Mucosa of gallbladder (tissue), 1 donor: ENCODE measurements around the gene FOLR3. TPM values are rescaled to one million over a fixed set of nuclear protein-coding genes. Genes with fewer than 3 reads are reported as not detected.
"Not testable (repeated sequence)": the region's sequence is repeated elsewhere in the genome, so short reads cannot be mapped to it uniquely, and the experiment has no call there.

Experiments used
- DNase-seq: peaks from one replicate; pipeline ENCODE4 v3.0.0-alpha.2; 2020; ENCODE audit warnings: low spot score
- total RNA-seq: library from RNA; stranded (reverse); gene quantifications from one replicate; pipeline ENCODE4 v1.2.1, GENCODE V29; 2021
- donor health status: DM: no; HTN: no; CAD: no.

The FOLR3 gene
- total RNA-seq, 1 donor from 2014 or later: 0.26 TPM

DNA sequence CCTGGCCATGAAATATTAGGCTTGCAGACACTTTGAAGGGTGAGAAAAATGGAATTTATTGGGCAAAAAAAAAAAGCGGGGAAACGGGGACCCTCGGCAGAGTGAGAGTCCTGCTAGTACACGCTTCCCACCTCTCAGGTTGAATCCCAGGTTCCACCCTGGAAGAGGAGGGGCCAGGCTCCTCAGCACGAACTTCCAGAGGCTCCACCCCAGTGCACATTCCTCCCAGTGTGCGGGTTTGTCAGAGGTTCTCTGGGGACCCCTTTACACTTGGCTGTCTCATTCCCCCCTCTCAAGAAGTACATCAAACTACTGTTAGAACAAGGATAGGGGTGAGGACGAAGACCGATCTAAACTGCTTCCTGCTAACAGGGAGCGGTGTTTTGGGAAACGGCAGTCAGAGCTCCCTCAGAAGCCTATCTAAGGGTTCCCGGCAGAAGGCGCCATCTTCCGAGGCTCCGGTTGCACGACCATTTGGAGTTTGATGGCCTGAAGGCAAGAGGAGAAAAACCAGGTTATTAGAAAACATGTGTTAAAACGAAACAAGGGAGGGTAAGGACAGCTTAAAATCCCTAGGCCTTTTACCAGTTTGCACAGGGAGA, 27.5 kb downstream of the FOLR3 start:
- DNase-seq: no peak

DNA sequence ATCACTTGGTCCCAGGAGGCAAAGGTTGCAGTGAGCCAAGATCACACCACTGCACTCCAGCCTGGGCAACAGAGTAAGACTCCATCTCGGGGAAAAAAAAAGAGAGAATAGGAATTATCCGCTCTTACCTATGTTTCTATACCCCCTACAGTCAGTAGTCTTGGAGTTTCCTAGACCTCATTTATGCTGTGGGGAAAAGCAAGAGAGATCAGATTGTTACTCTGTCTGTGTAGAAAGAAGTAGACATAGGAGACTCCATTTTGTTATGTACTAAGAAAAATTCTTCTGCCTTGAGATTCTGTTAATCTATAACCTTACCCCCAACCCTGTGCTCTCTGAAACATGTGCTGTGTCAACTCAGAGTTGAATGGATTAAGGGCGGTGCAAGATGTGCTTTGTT, 28.7 kb downstream of the FOLR3 start:
- not testable (repeated sequence) for DNase-seq

DNA sequence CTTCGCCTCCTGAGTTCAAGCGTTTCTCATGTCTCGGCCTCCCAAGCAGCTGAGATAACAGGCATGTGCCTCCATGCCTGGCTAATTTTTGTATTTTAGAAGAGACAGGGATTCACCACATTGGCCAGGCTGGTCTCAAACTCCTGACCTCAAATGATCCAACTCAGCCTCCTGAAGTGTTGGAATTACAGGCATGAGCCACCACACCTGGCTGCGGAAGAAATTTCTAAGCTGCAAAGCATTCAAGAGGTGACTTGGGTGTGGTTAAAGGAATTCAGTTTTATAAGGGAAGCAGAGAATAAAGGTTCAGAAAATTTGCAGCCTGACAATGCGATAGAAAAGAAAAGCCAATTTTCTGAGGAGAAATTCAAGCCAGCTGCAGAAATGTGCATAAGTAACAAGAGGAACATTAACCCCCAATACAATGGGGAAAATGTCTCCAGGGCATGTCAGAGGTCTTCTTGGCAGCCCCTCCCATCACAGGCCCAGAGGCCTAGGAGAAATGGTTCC, 33.6 kb downstream of the FOLR3 start:
- DNase-seq: not testable (repeated sequence)

DNA sequence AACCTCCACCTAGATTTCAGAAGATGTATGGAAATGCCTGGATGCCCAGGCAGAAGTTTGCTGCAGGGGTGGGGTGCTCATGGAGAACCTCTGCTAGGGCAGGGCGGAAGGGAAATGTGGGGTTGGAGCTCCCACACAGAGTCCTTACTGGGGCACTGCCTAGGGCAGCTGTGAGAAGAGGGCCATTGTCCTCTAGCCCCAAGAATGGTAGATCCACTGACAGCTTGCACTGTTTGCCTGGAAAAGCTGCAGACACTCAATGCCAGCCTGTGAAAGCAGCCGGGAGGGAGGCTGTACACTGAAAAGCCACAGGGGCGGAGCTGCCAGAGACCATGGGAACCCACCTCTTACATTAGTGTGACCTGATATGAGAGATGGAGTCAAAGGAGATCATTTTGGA, 34.2 kb downstream of the FOLR3 start:
- not testable (repeated sequence) for DNase-seq

DNA sequence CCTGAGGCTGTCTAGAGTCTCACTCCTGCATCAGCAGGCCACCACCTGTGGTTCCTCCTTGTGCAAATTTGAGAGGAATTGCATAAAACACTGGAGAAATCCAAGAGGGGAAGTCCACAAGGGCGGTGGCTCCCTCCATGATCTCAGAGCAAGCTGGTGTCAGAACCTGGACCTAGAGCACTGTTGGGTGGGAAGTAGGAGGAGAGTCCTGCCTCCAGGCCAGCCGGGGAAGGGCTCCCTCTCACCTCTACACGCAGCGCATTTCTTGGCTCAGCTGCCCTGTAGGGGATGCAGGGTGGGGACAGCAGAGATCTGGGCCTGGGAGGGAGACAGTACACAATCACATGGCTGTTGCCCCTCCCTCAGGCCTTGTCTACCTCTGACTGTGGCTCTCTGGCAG, 36.5 kb downstream of the FOLR3 start:
- not testable (repeated sequence) for DNase-seq

DNA sequence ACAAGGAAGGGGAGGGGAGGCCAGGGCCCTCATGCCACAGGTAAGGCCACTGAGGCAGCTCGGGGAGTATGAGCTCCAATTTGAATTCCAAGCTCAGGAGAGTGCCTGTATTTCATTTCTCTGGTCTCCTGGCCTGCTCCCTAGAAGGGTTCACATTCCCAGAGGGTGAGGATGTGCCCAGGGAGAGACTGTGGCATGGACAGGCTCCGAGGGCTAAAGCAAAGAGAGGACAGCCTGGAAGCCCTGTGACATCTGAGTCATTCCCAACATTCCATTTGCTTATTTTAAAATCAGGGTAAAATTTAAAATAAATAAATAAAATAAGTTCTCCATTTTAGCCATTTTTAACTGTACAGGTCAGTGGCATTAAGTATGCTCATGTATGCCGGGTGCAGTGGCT, 37.8 kb downstream of the FOLR3 start:
- no peak for DNase-seq

DNA sequence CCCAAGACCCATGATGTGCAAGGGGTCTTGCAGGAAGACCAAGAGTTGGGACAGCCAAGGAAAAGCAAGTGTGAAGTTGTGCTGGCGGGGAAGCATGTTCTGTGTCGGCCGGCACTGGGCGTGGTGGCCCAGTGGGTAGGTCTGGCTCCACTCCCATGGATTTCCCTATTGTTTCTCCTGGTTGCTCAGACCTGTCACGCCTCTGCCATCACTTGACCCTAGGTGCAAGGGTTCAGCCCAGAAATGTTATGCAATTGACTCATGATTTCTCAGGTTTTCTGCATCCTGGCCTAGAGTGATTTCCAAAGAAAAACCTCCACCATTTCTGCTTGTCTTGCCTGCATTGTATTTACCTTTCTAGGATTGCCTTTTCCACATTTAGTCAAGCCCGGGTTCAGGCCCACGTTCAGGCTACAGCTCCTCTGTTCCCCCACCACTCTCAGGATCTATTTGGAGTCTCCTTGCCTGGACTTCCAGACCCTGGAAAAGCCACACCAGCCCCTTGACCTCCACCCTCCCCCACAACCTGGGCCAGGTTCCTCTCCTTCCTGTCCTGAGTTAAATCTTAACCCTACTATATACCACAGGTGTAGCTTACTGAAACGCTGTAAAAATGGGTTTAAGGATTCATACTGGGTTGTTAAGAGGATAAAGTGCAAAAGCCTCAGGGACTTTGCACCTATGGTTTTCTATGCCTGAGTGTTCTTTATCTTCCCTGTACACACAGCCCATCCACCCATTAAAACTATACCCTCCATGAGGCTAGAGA, 39.0 kb downstream of the FOLR3 start:
- DNase-seq: peak; percentile 23

DNA sequence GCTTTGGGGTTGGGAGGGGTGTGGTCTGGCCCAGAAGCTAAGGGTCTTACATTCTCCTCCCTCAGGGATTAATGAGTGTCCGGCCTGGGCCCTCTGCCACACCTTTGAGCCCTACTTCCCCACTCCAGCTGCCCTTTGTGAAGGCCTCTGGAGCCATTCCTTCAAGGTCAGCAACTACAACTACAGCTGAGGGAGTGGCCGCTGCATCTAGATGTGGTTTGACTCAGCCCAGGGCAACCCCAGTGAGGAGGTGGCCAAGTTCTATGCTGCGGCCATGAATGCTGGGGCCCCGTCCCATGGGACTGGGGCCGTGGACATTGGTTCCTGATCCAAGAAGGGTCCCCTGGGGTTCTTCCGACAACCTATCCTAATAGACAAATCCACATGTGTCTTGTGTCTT, 42.1 kb downstream of the FOLR3 start:
- no peak for DNase-seq

DNA sequence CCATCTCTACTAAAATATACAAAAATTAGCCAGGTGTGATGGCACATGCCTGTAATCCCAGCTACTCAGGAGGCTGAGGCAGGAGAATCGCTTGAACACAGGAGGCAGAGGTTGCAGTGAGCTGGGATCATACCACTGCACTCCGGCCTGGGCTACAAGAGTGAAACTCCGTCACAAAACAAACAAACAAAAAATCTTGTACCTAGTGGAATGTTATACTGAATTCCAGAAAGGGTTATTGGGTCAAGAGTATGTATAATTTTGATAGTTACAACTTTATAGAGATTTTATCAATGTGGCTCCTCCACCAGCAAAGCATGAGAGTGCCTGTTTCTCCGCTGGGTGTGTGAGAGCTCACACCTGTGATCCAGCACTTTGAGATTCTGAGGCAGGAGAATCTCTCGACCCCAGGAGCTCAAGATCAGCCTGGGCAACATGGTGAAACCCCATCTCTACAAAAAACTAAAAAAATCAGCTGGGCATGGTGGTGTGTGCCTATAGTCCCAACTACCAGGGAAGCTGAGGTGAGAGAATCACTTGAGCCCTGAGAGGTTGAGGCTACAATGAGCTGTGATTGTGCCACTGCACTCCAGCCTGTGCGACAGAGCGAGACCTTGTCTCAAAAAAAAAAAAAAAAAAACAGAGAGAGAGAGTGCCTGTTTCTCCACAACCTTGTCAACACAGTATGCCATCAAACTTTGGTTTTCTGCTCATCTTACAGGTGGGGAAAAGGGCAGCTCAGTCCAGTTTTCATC, 43.7 kb downstream of the FOLR3 start:
- no peak for DNase-seq

DNA sequence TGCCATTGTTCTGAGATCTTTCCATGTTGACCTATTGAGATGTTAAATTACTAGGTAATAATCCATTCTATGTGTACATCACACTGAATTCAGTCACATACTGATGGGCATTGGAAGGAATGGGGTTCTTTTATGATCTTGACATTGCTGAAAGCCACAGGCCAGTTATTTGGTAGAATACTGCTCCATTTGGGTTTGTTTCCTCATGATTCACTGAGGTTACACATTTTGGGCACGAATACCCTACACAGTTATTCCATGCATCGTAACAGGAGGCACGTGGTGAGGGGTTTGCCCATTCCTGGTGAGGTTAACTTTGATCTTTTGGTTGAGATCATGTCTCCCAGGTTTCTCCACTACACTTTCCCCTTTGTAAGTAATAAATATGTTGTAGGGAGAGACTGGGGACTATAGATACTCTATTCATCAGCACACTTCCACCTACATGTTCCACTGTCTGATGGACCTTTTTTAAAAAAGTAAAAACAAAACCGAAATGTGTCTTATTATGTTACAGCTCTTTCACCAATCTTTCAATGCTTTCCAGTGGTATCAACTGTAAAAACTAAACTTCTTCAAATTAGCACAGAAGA, 44.4 kb downstream of the FOLR3 start:
- no peak for DNase-seq

DNA sequence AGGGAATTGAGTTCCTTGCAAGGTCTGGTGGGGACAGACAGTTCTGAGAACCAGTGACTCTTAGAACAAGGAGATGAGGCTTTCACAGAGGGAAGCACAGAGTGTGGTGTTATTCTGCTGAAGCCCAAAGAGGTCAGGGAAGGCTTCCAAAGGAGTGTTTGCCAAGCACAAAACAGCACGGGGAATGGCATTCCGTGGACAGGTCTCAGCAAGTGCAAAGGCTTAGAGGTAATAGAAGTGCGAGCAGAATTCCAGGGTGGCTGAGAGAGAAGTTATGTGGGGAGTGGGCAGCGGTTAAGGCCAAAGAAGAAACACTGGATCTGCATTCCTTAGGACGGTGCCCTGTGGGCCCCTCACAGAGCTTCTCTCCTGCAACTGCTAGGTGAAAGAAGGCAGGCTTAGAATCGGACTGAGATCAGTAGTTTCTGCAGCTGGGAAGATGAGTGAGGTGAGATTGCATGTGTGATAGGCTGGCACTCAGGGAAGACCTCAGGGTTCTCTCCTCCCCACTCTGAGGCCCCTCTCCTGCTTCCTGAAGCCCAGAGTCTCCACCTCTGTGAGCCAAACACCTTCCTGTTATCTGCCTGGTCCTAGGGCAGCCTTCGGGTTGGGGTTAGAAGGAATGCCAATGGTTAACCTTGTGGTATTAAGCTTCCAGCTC, 45.5 kb downstream of the FOLR3 start:
- DNase-seq: not testable (repeated sequence)

DNA sequence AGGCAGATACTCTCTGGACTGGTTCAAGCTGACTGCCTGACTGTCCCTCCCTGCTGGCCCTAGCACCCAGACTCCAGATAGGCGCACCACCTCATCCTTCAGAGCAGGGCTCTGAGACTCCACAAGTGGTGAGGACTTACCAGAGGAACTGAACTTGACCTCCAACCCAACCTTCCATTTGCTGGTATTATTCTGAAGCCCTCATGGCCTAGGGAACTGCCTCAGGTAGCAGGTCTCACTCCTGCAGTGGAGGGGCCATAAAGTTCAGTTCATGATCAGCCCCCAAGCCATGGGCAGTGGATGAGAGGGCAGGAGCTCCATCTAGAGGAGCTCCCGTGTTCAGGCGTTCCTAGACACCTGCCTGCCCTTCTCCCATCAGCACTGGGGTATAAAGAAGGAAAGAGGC, 46.0 kb downstream of the FOLR3 start:
- DNase-seq: not testable (repeated sequence)

DNA sequence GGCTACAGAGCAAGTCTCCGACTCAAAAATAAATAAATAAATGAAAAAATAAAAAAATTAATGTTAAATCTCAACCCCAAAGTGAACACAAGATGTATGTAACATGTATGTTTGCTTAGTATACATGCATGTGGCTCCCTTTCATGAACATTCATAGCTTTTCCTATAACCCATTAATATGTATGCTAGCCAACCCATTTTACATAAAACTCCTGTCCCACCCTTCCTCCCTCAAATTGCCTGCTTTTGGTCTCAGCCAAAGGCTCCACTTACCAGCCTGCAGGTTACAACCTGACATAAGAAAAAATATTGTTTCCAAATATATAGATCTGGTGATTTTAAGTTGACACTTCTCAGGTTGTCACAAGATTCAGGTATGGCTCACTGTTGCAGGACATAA, 52.7 kb downstream of the FOLR3 start:
- DNase-seq: no peak

Other genes with a start within 250 kb of the FOLR3 start
- 11.6 TPM for gene XNDC1N, start 207.1 kb upstream of the FOLR3 start, total RNA-seq
- 38.7 TPM for gene RNF121, start 206.7 kb upstream of the FOLR3 start, total RNA-seq
- gene IL18BP, start 136.8 kb upstream of the FOLR3 start, total RNA-seq: 10.6 TPM
- 261 TPM for gene NUMA1, start 55.2 kb upstream of the FOLR3 start, total RNA-seq
- gene LRRC51, start 54.9 kb upstream of the FOLR3 start, total RNA-seq: 12.9 TPM
- 81.7 TPM for gene LAMTOR1, start 32.4 kb upstream of the FOLR3 start, total RNA-seq
- not detected for gene TOMT, start 29.8 kb upstream of the FOLR3 start, total RNA-seq
- gene ANAPC15, start 23.0 kb upstream of the FOLR3 start, total RNA-seq: 33.3 TPM
- 7.0 TPM for gene FOLR1, start 56.4 kb downstream of the FOLR3 start, total RNA-seq
- gene FOLR2, start 81.1 kb downstream of the FOLR3 start, total RNA-seq: 18.9 TPM
- gene INPPL1, start 89.0 kb downstream of the FOLR3 start, total RNA-seq: 225 TPM
- gene PHOX2A, start 108.5 kb downstream of the FOLR3 start, total RNA-seq: 0.14 TPM